Panc1 (cell line): ENCODE measurements around the gene OTOP2.

Experiments
- TF ChIP-seq, protein P1 (sequence below): fragments of 450-650 bp; IDR thresholded peaks from 2 replicates; pipeline ENCODE4 v1.5.1; 2017; ENCODE audit warnings: mild to moderate bottlenecking
- TF ChIP-seq, protein P2 (sequence below), 2 experiments: IDR thresholded peaks; 2 replicates each; pipeline ENCODE4 v1.6.1; 2011 to 2012; ENCODE audit warnings: low read depth in 2 of 2, control low read depth in 1 of 2, low read length in 1 of 2, mild to moderate bottlenecking in 1 of 2, moderate library complexity in 1 of 2; ENCODE audit not compliant: insufficient read depth in 1 of 2

DNA sequence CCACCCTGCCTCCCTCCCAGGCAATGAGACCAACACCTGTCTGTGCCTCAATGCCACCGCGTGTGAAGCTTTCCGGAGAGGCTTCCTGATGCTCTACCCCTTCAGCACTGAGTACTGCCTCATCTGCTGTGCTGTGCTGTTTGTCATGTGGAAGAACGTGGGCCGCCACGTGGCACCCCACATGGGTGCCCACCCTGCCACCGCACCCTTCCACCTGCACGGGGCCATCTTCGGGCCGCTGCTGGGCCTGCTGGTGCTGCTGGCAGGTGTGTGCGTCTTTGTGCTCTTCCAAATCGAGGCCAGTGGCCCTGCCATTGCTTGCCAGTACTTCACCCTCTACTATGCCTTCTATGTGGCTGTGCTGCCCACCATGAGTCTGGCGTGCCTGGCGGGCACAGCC lies 22.6 kb downstream of the OTOP2 start:
- TF ChIP-seq, protein P1, sequence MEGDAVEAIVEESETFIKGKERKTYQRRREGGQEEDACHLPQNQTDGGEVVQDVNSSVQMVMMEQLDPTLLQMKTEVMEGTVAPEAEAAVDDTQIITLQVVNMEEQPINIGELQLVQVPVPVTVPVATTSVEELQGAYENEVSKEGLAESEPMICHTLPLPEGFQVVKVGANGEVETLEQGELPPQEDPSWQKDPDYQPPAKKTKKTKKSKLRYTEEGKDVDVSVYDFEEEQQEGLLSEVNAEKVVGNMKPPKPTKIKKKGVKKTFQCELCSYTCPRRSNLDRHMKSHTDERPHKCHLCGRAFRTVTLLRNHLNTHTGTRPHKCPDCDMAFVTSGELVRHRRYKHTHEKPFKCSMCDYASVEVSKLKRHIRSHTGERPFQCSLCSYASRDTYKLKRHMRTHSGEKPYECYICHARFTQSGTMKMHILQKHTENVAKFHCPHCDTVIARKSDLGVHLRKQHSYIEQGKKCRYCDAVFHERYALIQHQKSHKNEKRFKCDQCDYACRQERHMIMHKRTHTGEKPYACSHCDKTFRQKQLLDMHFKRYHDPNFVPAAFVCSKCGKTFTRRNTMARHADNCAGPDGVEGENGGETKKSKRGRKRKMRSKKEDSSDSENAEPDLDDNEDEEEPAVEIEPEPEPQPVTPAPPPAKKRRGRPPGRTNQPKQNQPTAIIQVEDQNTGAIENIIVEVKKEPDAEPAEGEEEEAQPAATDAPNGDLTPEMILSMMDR, result no peak
- TF ChIP-seq, protein P2, sequence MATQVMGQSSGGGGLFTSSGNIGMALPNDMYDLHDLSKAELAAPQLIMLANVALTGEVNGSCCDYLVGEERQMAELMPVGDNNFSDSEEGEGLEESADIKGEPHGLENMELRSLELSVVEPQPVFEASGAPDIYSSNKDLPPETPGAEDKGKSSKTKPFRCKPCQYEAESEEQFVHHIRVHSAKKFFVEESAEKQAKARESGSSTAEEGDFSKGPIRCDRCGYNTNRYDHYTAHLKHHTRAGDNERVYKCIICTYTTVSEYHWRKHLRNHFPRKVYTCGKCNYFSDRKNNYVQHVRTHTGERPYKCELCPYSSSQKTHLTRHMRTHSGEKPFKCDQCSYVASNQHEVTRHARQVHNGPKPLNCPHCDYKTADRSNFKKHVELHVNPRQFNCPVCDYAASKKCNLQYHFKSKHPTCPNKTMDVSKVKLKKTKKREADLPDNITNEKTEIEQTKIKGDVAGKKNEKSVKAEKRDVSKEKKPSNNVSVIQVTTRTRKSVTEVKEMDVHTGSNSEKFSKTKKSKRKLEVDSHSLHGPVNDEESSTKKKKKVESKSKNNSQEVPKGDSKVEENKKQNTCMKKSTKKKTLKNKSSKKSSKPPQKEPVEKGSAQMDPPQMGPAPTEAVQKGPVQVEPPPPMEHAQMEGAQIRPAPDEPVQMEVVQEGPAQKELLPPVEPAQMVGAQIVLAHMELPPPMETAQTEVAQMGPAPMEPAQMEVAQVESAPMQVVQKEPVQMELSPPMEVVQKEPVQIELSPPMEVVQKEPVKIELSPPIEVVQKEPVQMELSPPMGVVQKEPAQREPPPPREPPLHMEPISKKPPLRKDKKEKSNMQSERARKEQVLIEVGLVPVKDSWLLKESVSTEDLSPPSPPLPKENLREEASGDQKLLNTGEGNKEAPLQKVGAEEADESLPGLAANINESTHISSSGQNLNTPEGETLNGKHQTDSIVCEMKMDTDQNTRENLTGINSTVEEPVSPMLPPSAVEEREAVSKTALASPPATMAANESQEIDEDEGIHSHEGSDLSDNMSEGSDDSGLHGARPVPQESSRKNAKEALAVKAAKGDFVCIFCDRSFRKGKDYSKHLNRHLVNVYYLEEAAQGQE (IDR thresholded peaks at IDR 0.05; ENCODE audit: insufficient read depth in 1 of 2, low read depth in 2 of 2, low read length in 1 of 2), result no peak
